ENCODE data around the gene TMEM125.

TMEM125 gene

DNA sequence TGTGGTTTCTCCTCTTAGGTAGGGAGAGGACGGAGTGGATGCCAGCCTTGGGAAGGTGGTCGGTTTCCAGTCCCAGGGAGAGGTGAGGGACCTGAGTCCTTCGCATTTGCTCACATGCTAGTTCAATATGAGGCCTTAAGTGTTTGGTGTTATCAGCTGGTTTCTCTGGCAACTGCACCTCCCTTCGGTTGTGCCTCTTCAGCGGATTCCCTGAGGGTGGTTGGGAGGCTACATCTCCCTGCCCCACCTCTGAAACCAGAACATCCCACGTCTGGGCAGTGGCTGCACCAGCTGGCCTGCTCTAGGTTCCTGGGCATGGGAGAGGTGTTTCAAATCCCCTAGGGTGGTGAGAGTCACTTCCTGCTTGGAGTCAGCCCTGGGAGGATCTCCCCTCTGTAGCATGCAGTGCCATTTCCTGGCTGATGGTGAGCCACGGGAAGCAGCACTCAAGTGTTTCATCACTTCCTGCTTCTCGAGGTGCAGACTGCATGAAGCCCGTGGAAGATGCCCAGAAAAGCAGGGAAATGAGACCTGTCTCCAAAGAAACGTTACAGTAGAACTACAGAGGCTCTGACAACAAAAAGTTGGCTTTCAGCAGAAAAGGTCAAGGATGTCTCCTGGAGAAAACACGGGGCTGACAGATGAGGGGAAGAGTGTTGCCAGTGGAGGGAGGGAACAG is 4.5 kb downstream of the TMEM125 start:
- peak; percentile 41 for DNase-seq (ENCODE audit: low read depth)

DNA sequence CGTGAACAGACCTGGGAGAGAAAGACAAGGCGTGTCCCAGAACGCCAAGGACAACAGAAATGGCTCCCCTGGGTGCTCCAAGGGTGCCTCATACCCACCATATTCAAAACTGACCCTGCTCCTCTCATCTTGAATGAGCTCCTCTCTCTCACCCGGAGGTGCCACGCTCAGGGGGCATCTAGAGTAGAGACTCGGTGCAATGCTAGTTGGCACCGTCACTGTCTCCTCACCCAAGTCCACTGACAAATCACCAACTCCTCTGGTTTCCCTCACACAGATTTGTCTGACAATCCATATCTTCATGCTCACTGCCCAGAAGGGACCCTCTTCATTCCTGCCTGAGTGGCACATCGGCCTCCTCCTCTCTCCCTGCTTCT is 5.0 kb downstream of the TMEM125 start:
- DNase-seq (ENCODE audit: low read depth), result no peak

DNA sequence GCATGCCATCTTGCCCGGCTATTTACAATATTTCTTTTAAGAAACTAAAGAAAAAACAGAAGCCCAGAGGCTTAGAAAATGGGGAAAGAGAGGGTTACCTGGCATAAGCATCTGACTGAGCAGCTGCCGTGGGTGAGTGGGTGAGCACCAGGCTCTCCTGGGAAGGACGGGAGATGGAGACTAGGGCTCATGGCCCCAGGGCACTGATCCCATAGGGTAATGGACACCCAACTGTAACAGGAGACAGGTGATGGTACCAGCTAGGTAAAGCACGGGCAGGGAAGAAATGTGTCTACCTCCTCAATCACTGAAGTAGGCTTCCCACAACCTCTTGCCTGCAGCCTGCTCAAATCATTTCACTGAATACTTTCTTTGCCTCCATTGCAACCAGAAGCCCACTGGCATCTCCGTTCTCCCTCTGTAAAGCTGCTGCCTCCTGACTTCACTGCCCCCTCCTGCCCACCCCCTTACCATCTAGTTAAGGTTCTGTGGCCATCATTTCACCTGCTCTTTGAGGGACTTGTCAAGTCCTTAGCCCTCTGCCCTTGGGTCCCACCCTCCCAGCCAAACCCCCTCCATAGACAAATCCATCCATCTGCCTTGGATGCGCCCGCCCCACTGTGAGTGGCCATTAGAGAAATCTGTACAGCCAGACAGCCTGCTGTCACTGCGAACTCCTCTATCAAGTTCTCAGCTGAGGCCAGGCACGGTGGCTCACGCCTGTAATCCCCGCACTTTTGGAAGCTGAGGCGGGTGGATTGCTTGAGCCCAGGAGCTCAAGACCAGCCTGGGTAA is 6.2 kb downstream of the TMEM125 start:
- no peak for DNase-seq (ENCODE audit: low read depth)

DNA sequence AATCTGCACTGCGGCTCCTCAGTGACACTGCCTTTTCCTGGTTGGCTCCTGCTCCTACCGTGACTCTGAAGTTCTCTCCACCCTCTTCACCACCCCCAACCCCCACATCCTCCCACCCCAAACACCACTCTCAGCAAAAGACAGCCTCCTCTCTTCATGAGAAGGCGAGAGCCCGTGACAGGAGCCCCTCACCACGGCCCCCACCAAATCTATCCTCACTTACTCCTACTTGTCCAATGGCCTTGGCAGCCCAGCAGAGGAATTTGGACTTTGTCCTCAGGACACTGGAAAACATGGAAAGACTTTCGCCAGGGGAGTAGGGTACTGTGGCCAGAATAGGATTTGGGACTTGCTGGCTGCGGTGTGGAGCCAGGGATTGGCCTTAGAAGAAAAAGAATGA is 6.9 kb downstream of the TMEM125 start:
- DNase-seq (ENCODE audit: low read depth), result no peak

DNA sequence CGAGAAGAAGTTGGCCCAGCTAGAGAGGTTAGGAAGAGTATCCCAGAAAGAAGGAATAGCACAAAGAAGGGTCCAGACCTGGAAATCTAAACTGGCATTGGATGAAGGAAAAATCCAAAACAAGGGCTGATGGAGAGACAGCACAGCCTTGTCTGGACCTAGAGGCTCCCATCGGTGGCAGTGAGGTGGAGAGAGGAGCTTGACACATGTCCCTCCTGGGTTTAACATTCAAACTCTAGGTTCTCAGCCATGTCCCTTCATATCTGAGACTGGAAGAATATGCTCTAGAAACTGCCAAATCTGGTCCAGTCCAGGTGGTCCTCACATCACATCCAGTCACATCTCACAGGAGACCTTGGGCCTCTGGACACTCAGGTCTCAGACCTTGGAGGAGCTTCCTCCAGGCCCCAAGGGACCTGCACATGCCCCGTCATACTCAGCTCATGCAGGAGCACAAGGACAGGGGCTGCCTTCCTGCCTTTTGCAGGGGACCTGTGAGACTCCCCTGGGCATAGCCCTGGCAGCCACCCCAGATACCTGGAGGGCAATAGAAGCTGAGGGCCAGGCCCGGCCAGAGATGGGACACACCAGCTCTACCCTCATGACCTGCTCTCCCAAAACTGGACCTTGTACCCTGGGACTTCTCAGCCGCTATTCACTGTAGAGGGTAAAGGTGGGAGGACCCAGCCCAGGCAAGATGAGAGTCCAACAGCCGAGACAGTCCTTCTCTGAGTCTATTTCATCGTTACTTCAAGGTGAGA is 7.5 kb downstream of the TMEM125 start:
- no peak for DNase-seq (ENCODE audit: low read depth)

DNA sequence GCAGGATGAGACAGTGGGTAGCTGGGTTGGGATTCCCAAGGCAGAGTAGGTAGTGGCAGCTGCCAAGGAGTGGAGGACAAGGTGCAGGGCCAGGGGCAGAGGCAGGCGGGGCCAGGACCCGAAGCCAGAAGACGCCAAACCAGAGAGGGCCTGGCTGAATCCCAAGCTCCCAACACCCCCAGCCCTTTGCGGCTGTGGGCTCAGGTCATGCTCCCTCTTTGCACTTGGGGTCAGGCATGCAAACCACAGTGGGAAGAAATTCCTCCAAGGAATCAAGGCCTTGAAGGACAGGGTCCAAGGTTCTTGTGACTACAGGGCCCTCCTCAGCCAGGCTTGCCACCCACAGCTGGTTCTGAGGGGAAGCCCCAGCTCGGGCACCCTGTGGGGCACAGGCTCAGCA is 9.4 kb downstream of the TMEM125 start:
- DNase-seq (ENCODE audit: low read depth), result no peak

DNA sequence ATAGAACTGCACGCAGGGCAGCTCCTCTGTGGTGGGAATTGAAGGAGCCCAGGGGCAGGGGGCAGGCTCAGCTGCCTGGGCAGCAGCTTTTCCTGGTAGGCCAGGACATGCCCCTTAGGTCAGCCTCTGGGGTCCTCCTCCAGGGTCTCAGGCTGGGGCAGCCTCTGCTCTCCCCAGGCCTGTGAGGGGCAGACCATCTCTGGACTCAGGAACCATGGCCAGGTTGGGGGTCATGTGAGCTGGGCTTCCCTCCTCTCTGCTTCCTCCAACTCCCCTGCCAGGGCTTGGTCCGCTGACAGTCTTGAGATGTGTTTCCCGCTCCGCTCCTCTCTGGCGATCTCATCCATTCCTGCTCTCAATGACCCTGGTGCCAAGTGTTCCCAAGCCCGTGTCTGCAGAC is 9.9 kb downstream of the TMEM125 start:
- DNase-seq (ENCODE audit: low read depth), result no peak

DNA sequence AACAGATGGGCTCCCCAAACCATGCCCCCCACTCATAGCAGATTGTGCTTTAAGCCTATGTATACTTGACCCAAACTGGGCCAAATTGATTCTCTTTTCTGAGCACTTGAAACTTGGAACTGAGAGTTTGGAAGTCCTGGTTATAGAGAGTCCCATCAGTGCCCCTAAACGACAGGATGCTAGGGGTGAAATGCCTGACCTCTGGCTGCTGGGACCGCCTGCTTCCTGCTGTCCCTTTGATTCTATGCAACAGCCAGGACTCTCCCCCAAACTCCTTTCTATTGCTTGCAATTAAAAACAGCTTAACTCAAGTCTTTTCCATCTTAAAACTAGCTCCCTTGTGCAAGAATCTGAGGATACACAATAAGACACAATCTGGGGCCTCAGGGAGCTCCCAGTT is 10.9 kb downstream of the TMEM125 start:
- DNase-seq (ENCODE audit: low read depth), result no peak

DNA sequence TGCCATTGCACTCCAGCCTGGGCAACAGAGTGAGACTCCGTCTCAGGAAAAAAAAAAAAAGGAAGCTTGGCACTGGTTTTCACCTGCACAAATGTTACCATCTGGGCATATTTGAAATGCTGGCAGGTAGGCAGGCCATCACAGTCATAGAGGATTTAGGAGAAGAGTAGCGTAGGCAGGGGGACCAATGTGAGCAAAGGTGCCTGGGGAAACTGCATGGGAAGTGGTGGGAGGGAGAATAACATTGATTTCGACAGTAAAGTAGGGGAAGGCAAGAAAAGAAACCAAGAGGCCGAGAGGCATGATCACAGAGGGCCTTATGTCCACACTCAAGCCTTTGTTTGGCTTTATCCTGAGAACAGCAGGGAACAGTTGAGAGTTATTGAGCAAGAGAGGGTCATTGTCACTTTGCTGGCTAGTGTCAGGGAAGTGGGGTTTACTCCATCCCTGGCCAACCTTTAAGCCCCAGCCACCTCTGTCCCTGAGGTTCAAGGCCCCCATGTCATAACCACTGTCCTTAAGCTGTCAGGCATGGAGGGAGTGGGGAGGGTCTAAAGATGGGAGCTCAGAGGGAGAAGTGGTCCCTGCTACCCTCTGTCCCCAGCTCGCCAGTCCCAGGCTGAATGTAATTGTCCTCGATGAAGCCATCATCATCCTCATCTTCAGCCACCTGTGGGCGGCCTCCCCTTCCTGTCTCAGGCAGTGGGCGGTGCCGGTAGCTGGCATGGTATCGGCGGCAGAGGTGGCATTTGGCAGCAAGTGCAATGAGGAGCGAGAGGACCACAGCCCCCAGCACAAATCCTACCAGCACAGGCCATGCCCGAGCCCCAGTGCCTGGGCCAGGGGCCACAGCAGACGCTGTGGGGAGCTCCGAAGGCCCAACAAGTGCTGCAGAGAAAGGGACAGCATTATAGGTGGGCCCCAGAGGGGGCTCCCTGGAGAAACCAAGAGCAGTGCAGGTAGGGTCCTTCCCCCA is 12.7 kb downstream of the TMEM125 start:
- DNase-seq (ENCODE audit: low read depth), result no peak

DNA sequence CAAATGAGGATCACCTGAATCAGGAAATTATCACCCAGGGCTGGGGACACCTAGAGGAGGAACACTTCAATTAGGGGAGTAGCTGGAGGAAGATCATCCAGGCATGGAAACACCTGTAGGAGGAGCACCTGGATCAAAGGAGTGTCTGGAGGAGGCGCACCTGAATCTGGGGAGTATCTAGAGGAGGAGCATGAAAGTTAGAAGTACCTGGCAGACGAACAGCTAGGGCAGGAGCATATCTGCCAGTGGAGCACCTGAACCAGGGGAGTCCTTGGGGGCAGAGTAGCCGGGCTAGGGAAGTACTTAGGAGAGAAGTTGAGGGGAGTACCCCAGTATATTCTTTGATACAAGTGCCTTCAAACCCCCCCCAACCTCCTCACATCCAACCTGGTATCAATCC is 14.3 kb downstream of the TMEM125 start:
- no peak for DNase-seq (ENCODE audit: low read depth)

DNA sequence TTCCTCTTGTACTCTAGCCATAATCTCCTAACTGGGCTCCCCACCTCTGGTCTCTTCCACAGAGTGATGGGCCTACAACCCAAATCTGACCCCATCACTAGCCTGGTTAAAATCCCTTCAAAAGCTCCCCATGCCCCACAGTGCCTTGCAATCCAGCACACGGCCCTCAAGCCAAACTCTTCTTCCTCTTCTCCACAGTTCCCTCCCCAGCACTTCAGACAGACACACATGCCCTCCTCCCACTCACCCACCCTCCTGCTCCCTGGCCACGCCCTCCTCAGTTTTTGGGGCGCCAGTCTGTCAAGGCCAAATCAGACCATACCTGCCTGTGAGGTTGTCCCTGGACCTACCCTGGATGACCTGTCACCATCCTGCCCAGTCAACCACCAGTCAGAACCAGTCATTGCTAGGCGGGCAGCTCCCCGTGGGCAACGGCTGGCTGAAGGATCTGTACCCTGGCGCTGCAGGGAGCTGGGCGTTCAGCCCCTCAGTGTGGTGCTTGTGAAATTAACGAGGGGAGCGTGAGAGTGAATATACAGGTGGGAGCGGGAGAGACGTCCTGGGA is 14.8 kb downstream of the TMEM125 start:
- no peak for DNase-seq (ENCODE audit: low read depth)

DNA sequence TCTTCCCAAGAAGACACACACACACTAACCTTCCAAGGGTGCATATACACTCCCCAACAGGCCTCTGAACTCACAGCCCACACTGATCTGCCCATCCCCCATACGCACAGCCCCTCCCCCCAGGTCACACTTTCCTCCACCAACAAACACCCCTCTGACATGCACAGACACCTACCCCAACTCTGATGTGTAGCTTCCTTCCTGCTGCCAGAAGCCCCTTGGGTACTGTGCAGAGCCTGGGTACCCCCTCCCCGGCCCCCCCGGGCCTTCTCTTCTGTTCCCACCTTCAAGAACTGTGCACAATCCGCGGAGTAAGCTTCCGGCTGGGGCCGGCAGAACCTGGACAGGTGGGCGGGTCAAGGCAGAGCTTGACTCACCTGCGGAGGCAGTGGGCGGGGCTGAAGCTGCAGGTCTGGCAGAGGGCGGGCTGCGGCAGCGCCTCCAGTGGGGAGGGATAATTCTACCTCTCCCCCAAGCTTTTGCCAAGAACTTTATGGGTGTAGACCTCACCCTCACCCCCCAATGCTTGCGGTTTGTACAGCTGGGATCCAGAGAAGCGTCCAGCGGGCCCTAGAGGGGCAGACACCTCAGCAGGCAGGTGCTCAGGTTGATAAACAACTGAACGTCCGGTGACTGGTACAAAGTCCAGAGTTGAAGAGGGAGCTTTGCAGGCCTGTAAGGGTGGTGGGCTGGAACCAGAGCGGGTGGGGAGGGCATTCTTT is 15.6 kb downstream of the TMEM125 start, which contains the start of gene C1orf210:
C1orf210 (minus strand) TSS at position 313 of the 722 bp plus-strand sequence. CDS start 2,311 bp downstream, outside the sequence.
- no peak for DNase-seq (ENCODE audit: low read depth)

DNA sequence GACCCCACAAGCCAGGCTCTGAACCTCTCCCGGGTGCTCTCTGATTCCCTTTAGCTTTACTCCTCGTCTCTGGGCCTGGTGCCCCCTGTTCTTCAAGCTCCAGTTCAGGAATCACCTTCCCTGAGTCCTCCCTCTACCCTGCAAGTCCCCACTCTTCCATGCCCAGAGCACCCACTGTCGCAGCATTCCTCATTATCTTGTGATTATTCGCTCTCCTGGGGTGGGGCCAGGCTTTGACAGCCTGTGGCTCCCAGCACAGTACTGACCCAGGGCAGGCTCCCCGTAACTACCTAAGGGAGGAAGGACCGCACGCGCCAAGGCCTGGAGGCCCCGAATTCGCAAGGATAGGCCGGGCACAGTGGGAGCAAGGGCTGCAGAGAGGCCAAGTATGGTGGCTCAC is 16.3 kb downstream of the TMEM125 start:
- DNase-seq (ENCODE audit: low read depth), result no peak

DNA sequence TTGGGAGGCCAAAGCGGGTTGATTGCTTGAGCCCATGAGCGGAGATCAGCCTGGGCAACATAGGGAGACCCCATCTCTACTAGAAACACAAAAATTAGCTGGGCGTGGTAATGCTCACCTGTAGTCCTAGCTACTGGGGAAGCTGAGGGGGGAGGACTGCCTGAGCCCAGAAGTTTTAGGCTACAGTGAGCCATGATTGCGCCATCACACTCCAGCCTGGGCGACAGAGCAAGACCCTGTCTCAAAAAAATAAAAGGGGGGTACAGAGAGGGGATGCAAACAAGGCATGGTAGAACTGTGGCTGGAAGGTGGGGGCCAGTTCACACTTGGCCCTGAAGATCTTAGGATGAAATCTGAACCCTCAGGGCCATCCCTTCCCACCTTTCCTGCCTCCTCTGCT is 16.8 kb downstream of the TMEM125 start:
- DNase-seq (ENCODE audit: low read depth), result no peak

DNA sequence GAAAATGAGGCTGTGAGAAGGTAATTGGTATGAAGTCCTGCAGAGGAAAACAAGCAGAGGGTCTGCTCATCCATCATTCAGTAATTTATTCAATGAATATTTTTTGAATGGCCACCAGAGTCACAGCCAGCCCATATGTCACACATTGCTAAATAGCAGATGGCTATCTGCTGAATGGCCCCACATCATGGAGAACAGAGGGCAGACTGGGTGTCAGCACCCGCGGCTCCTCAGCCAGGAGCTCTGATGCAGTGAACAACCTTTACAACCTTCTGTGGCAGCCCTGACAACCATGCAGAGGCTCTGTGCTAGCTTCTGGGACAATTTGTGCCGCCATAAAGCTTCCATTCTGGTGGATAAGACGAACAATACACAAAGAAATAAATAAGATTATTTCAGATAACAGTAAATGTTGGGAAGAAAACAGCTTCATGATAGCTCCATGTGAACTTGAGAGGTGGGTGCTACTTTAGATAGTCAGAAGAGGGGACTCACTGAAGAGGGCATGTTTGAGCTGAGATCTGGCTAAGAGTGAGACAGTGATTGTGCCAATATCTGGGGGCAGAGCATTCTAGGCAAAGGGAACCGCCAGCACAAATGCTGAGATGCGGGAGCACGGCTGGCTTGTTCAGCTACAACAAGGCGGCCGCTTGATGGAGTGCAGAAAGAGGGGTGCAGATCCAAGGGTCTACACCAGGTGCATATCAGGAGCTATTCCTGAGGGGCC is 18.4 kb downstream of the TMEM125 start:
- DNase-seq (ENCODE audit: low read depth), result no peak

DNA sequence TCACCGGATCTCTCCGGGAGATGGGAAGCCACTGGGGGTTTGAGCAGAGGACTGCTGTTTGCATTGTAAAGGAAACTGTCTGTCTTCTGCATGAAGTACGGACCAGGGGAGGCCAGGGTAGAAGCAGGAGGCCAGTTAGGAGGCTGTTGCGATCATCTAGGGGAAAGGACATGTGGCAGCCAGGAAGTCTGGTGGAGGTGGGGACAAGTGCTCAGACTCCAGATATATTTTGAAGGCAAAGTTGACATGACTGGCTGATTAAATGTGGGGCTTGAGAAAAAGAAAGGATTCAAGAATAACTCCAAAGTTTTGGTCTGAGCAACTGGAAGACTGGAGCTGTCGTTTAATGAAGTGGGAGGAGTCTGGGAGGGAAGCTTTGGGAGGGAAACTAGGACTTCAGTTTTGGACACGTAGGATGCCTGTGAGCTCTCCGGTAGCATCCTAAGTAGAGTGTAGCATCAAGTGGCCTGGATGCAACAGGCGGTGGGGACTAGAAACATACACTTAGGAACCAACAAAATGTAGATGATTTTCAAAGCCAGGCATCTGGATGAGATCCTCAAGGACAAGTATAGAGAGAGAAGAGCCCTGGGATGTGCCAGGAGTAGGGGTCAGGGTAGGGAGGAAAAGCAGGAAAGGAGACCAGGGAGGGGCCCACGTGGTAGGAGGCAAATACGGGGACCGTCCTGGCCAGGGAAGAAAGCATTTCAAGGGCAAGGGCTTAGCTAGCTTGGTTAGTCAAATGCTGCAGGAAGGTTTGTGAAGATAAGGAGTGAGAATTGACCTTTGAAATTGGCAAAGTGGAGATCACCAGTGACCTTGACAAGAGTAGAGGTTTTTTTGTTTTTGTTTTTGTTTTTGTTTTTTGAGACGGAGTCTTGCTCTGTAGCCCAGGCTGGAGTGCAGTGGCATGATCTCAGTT is 19.3 kb downstream of the TMEM125 start:
- no peak for DNase-seq (ENCODE audit: low read depth)

DNA sequence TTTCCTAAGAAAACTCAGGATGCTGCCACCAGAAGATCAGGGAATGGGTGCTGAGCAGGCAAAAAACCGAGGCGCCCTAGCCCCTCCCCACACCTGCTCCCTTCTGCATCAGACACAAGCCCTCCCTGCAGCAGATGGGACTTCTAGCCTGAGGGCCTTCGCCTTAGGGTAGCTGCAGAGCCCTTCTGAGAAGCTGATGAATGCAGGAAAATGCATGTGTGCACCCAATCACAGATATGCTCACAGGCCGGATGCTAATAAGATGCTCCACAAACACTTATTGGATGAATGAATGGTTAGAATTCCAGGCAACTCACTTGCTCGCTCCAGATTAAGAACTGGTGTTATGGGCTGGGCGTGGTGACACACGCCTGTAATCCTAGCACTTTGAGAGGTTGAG is 22.4 kb downstream of the TMEM125 start:
- DNase-seq (ENCODE audit: low read depth), result no peak

DNA sequence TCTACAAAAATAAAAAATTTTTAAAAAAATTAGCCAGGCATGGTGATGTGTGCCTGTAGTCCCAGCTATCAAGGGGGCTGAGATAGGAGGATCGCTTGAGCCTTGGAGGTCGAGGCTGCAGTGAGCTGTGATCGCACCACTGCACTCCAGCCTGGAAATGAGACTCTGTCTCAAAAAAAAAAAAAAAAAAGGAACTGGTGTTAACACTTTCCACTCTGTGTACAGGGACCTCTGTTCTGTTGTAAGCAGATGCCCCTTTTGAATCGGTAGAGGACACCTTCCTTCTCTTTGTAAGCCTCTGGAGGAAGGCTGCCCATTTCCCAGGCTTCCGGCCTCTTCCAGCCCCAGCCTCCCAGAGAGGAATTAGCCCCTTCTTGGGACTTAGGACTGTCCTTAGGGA is 22.9 kb downstream of the TMEM125 start:
- DNase-seq (ENCODE audit: low read depth), result no peak

DNA sequence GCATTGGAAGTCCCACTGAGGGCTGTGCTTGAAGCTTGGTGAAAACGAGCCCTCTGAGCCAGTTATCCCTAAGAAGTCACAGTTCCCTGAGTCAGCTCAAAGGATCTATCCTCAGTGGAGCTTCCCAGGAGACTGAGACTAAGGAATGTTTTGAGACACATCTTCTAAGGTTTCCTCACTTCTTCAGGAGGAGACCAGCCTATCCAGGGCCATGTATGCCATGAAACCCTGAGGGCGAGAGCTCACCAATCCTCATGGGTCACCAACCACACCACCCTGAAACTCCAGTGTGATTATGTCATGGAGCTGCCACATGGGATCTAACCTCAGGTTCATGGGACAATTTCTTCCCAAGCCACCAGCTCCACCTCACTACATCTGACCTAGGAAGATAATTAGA is 23.4 kb downstream of the TMEM125 start:
- no peak for DNase-seq (ENCODE audit: low read depth)

All from amniotic epithelial cell (primary cell).